Activated CD4-positive, alpha-beta T cell treated with anti-CD3 and anti-CD28 coated beads for 36 hours (primary cell): ENCODE measurements around the gene GPSM1. TPM values are rescaled to one million over a fixed set of nuclear protein-coding genes. Genes with fewer than 3 reads are reported as not detected.

ENCODE experiments used
- ATAC-seq: fragments of 200-7000 bp; cut with Tn5 transposase; one replicate; pipeline ENCODE4 v1.10.0; 2021; ENCODE audit warnings: mild to moderate bottlenecking, moderate library complexity
- CTCF ChIA-PET: fragments of 350-600 bp; sonication (Branson Sonifier 250); formaldehyde crosslinking; loops from one replicate; lab custom pipeline; 2021; ENCODE audit warnings: antibody characterized with exemption; lab: Charles Lee
- POLR2A ChIA-PET: fragments of 350-600 bp; sonication (Branson Sonifier 250); formaldehyde crosslinking; loops from one replicate; lab custom pipeline; 2021; ENCODE audit warnings: antibody characterized with exemption, inconsistent platforms; lab: Charles Lee
- DNase-seq: peaks from one replicate; pipeline ENCODE4 v3.0.0-alpha.2; 2020
- H3K27ac Mint-ChIP-seq: one replicate; pipeline ENCODE4 v1.8.0; 2021; ENCODE audit warnings: mixed read lengths
- H3K27me3 Mint-ChIP-seq: one replicate; pipeline ENCODE4 v1.8.0; 2021; ENCODE audit warnings: mixed read lengths
- H3K36me3 Mint-ChIP-seq: one replicate; pipeline ENCODE4 v1.8.0; 2021; ENCODE audit warnings: low read depth, mixed read lengths
- H3K4me1 Mint-ChIP-seq: one replicate; pipeline ENCODE4 v1.8.0; 2021; ENCODE audit warnings: mixed read lengths
- H3K4me3 Mint-ChIP-seq: one replicate; pipeline ENCODE4 v1.8.0; 2021; ENCODE audit warnings: mild to moderate bottlenecking, moderate library complexity, mixed read lengths
- H3K9me3 Mint-ChIP-seq: one replicate; pipeline ENCODE4 v1.8.0; 2021; ENCODE audit warnings: low read depth, mixed read lengths
- intact Hi-C, 2 experiments: fragments of 100-400 bp; cut with DNase I in 1 of 2; cut with micrococcal nuclease in 1 of 2; formaldehyde crosslinking; loops; one replicate each; pipeline versions ENCODE4 v1.14.2 to v1.15.1; 2022 to 2024; cut with DNase I, micrococcal nuclease
- total RNA-seq, 2 experiments: library from RNA; stranded (reverse); gene quantifications; one replicate each; pipeline ENCODE4 v1.2.3, GENCODE V29; 2021

The GPSM1 gene
- total RNA-seq, 2 experiments from 2014 or later = 9.6 to 10.8 TPM

DNA sequence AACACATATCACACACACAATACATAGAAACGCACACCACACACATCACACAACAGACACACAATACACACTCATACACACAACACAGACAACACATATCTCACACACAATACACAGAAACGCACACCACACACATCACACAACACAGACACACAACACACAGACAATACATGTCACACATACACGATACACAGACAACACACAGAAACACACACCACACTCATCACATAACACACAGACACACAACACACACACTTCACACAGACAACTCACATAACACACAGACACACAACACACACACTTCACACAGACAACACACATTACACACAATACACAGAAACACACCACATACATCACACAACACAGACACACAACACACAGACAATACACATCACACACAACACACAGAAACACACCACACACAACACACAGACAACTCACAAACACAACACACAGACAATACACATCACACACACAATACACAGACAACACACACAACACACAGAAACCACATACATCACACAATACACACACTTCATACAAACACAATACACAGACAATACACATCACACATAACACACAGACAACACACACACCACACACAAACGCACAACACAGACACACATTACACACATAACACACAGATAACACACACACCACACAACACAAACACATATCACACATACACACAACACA lies 19.2 kb upstream of the GPSM1 start:
- peaks cover 4% of the 10 kb centered on the region for H3K27me3 Mint-ChIP-seq
- no peak for DNase-seq
- peaks cover 4% of the 10 kb centered on the region for H3K4me1 Mint-ChIP-seq
- CTCF ChIA-PET = no interaction called here
- ATAC-seq = no peak
- POLR2A ChIA-PET = no interaction called here
- H3K27ac Mint-ChIP-seq = no peak overlapping the region
- H3K36me3 Mint-ChIP-seq = no peaks in the 10 kb centered on the region
- H3K9me3 Mint-ChIP-seq = no peaks in the 10 kb centered on the region
- intact Hi-C loops = no loop called here
- no peak overlapping the region for H3K4me3 Mint-ChIP-seq

- ChIA-PET CTCF (no interaction called here), POLR2A (no interaction called here)
- no peak for ATAC-seq
- Mint-ChIP-seq H3K9me3 (no peaks in the 10 kb centered on the region), H3K36me3 (no peaks in the 10 kb centered on the region), H3K4me1 (peaks cover 4% of the 10 kb centered on the region), H3K4me3 (no peak overlapping the region), H3K27ac (no peak overlapping the region), H3K27me3 (peaks cover 4% of the 10 kb centered on the region)
- intact Hi-C loops = no loop called here
- no peak for DNase-seq
Observed at GRCh38 chr9:136308702-136309053, 18.7 kb upstream of the GPSM1 start.

- Mint-ChIP-seq H3K4me3 (no peak overlapping the region), H3K27ac (no peak overlapping the region), H3K36me3 (no peaks in the 10 kb centered on the region), H3K27me3 (peaks cover 4% of the 10 kb centered on the region), H3K4me1 (peaks cover 4% of the 10 kb centered on the region), H3K9me3 (no peaks in the 10 kb centered on the region)
- CTCF ChIA-PET = no interaction called here
- DNase-seq (no peak), ATAC-seq (no peak)
- POLR2A ChIA-PET = no interaction called here
- intact Hi-C loops = no loop called here
Observed at GRCh38 chr9:136309101-136309801, 18.1 kb upstream of the GPSM1 start.

GRCh38 chr9:136309806-136310220 lies 17.5 kb upstream of the GPSM1 start:
- no peak for DNase-seq
- intact Hi-C loops = loop anchor here in 1 of 2 experiments (5.0 kb wide), 1 partner anchor 92 kb away; the partner anchor contains the start of gene SNAPC4
- no peaks in the 10 kb centered on the region for H3K9me3 Mint-ChIP-seq

GRCh38 chr9:136310273-136311030 lies 16.9 kb upstream of the GPSM1 start:
- Mint-ChIP-seq H3K9me3 (peaks cover 3% of the 10 kb centered on the region), H3K36me3 (no peaks in the 10 kb centered on the region), H3K4me3 (no peak overlapping the region), H3K4me1 (peaks cover 4% of the 10 kb centered on the region), H3K27ac (no peak overlapping the region), H3K27me3 (peaks cover 4% of the 10 kb centered on the region)
- DNase-seq (no peak), ATAC-seq (no peak)
- POLR2A ChIA-PET = no interaction called here
- intact Hi-C loops = loop anchor here in 1 of 2 experiments (5.0 kb wide), 1 partner anchor 92 kb away; the partner anchor contains the start of gene SNAPC4
- CTCF ChIA-PET = interaction anchor here (0.6 kb wide), 1 partner anchor 460 kb away, joined by 4 read pairs; no protein-coding TSS in a partner anchor

More at GRCh38 chr9:136309806-136310220, 17.5 kb upstream of the GPSM1 start:
- H3K36me3 Mint-ChIP-seq = no peaks in the 10 kb centered on the region
- H3K4me3 Mint-ChIP-seq = no peak overlapping the region
- H3K4me1 Mint-ChIP-seq = peaks cover 4% of the 10 kb centered on the region
- POLR2A ChIA-PET = no interaction called here
- CTCF ChIA-PET = no interaction called here
- no peak for ATAC-seq
- H3K27me3 Mint-ChIP-seq = peaks cover 4% of the 10 kb centered on the region
- no peak overlapping the region for H3K27ac Mint-ChIP-seq

DNA sequence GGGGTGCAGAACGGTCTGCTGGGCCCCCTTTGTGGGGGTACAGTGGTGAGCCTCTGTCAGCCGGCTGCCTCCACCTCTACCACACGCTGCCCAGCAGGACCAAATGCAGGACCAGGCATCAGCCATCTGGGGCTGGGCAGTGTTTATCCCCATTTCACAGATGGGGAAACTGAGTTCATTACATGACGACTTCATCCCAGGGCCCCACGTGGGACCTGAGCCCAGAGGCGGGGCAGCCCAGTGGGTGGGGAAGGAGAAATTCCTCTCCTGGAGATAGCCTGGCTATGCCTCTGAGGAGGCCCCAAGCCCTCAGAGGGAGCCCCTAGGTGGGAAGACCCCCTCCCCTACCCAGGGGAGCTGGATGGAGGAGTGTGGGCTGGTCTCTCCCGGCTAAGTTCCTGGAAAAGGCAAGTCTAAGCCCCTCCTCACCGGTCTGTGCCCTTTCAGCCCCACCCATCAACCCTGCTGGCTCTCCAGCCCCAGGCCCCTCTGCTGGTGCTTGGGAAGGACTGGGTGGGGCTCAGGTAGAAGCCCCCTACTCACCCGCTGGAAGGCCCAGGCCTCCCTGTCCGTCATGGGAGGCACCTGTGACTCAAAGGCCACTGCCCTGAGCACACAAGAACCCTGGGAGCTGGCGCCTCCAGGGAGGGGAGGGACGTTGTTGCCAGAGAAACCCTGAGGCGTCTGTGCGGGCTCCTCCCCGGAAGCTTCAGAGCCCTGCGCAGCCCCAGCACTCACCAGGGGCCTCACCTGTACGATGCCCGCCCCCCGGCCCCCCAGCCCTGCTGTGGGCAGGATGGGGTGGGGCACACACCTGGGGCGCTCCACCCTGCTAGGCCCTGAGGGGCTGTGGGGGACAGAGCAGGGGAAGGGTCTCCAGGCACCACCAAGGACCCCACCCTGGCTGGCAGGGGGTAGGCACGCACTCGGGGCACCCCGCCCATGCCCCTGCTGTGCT lies 16.0 kb upstream of the GPSM1 start:
- intact Hi-C loops = loop anchor here (1.0 to 5.0 kb wide), 5 partner anchors 52 to 333 kb away; partner anchors contain the start of genes SNAPC4 (in 2 of the 2), DNLZ (in 1 of the 2) and INPP5E (in 1 of the 2)
- ChIA-PET CTCF (interaction anchor here (0.6 to 1.4 kb wide), 4 partner anchors 14 to 619 kb away, joined by 3 to 4 read pairs (median 3); no protein-coding TSS in a partner anchor), POLR2A (no interaction called here)
- H3K27ac Mint-ChIP-seq = no peak overlapping the region
- peaks cover 2% of the 10 kb centered on the region for H3K27me3 Mint-ChIP-seq
- H3K4me3 Mint-ChIP-seq = no peak overlapping the region
- peak; percentile 40 for DNase-seq
- no peak for ATAC-seq
- no peaks in the 10 kb centered on the region for H3K36me3 Mint-ChIP-seq
- peaks cover 8% of the 10 kb centered on the region for H3K9me3 Mint-ChIP-seq
- H3K4me1 Mint-ChIP-seq = peaks cover 2% of the 10 kb centered on the region

DNA sequence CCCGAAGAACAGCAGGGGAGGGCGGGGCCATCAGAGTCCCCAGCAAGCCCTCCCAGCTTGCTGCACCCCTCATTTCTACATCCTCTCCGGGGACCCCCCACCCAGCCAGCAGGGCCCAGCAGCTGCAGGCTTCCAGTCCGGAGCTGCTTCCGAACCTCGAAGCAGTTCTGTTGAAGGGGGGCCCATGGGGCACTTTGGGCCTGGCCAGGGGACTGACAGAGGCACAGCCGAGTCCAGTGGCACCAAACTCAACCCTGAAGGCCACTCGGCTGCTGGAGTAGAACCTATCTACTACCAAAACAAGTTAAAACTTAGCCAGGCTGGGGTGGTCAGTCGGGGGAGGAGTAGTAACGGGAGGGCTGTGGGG lies 15.3 kb upstream of the GPSM1 start:
- H3K36me3 Mint-ChIP-seq = no peaks in the 10 kb centered on the region
- ChIA-PET POLR2A (no interaction called here), CTCF (interaction anchor here (0.6 to 1.4 kb wide), 4 partner anchors 13 to 618 kb away, joined by 3 to 4 read pairs (median 3); no protein-coding TSS in a partner anchor)
- H3K9me3 Mint-ChIP-seq = peaks cover 9% of the 10 kb centered on the region
- no peaks in the 10 kb centered on the region for H3K4me1 Mint-ChIP-seq
- DNase-seq = no peak
- intact Hi-C loops = loop anchor here (1.0 to 5.0 kb wide), 5 partner anchors 51 to 333 kb away; partner anchors contain the start of genes SNAPC4 (in 2 of the 2), DNLZ (in 1 of the 2) and INPP5E (in 1 of the 2)
- no peak overlapping the region for H3K27ac Mint-ChIP-seq
- no peak for ATAC-seq
- no peaks in the 10 kb centered on the region for H3K27me3 Mint-ChIP-seq
- no peak overlapping the region for H3K4me3 Mint-ChIP-seq

GRCh38 chr9:136312436-136312835 lies 14.9 kb upstream of the GPSM1 start:
- no peaks in the 10 kb centered on the region for H3K4me1 Mint-ChIP-seq
- no peak overlapping the region for H3K27ac Mint-ChIP-seq
- peak; percentile 80 for ATAC-seq
- peaks cover 9% of the 10 kb centered on the region for H3K9me3 Mint-ChIP-seq
- DNase-seq = peak; percentile 74
- CTCF ChIA-PET = interaction anchor here (0.6 to 1.4 kb wide), 7 partner anchors 9 to 618 kb away, joined by 3 to 4 read pairs (median 3); no protein-coding TSS in a partner anchor
- H3K4me3 Mint-ChIP-seq = no peak overlapping the region
- no peaks in the 10 kb centered on the region for H3K36me3 Mint-ChIP-seq
- POLR2A ChIA-PET = no interaction called here
- H3K27me3 Mint-ChIP-seq = no peaks in the 10 kb centered on the region
- intact Hi-C loops = loop anchor here (1.0 to 5.0 kb wide), 5 partner anchors 51 to 332 kb away; partner anchors contain the start of genes SNAPC4 (in 2 of the 2), DNLZ (in 1 of the 2) and INPP5E (in 1 of the 2)

DNA sequence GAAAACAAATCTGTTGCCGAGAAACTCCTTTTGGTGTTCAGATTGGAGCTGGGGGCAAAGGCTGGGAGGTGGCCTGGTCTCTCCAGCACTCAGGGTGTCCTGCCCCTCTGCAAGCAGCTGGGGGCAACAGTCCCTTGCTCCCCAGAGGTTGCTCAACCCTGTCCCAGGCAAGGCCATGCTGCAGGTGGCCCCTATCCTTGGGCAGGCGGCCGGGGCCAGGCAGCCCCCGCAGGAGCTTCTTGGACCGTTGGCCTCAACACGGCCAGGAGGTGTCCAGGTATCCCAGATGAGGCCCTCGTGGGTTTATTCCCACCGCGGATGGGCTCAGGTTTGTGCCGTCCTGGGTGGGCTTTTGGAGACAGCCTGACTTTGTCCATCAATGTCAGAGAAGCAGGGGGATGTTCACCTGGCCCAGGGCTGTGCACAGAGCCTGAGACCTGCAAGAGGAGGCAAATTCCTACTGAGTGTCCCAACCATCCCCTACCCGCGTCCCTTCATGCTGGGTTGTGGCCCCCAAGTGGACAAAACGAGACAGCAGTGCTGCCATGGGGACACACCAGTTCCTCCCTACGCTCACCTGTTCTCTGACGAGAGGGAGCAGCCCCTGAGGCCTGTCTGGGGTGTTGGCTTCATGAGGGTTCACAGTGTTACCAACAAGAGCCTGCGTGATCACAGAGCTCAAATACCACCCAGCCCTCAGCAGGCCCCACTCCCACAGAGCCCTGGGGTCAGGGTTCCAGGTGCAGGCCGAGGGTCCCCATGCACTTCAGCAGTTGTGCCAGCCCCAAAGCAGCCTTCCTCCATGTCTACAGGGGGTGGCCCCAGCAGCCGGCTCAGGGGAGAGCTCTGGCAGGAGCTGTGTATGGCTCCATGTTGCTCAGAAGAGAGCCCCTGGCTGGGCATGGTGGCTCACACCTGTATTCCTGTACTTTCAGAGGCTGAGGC lies 14.0 kb upstream of the GPSM1 start:
- Mint-ChIP-seq H3K4me3 (no peak overlapping the region), H3K4me1 (no peaks in the 10 kb centered on the region), H3K9me3 (peaks cover 9% of the 10 kb centered on the region), H3K27ac (no peak overlapping the region), H3K36me3 (no peaks in the 10 kb centered on the region), H3K27me3 (no peaks in the 10 kb centered on the region)
- DNase-seq = no peak
- POLR2A ChIA-PET = no interaction called here
- intact Hi-C loops = loop anchor here (2.0 to 5.0 kb wide), 2 partner anchors 89 to 331 kb away; partner anchors contain the start of gene SNAPC4 (in 1 of the 2)
- ATAC-seq = no peak
- CTCF ChIA-PET = interaction anchor here (0.6 to 1.3 kb wide), 6 partner anchors 8 to 331 kb away, joined by 3 to 5 read pairs (median 3); no protein-coding TSS in a partner anchor
